Gastrocnemius medialis (tissue), 4 donors: ENCODE measurements around the gene AFAP1L2. TPM values are rescaled to one million over a fixed set of nuclear protein-coding genes. Genes with fewer than 3 reads are reported as not detected.

Source experiments
- ATAC-seq, 2 donors: fragments of 150-250 bp; one replicate each; pipeline ENCODE4 v1.9.1; 2016
- DNase-seq, 2 donors: peaks; one replicate each; pipeline ENCODE4 v3.0.0-alpha.2; 2019
- H3K27ac ChIP-seq, 4 donors: fragments of 200-600 bp; sonication (generic); 1 replicate in 1 of 4; 2 replicates in 3 of 4; pipeline ENCODE4 v1.5.1; 2016 to 2018; ENCODE audit warnings: mild to moderate bottlenecking in 2 of 4, moderate library complexity in 1 of 4
- H3K27me3 ChIP-seq, 3 donors: fragments of 200-600 bp; sonication (generic) in 2 of 3; 1 replicate in 1 of 3; 2 replicates in 2 of 3; pipeline versions ENCODE4 v1.5.1 to v1.6.0; 2016 to 2019; ENCODE audit warnings: mild to moderate bottlenecking in 1 of 3, moderate library complexity in 1 of 3
- H3K36me3 ChIP-seq, 2 donors: fragments of 200-600 bp; sonication (generic) in 1 of 2; one replicate each; pipeline ENCODE4 v1.5.1; 2017 to 2018
- H3K4me1 ChIP-seq, 2 donors: fragments of 200-600 bp; sonication (generic) in 1 of 2; one replicate each; pipeline ENCODE4 v1.5.1; 2016 to 2017; ENCODE audit warnings: mild to moderate bottlenecking in 2 of 2
- H3K4me3 ChIP-seq, 4 donors: fragments of 200-600 bp; sonication (generic) in 3 of 4; 1 replicate in 1 of 4; 2 replicates in 3 of 4; pipeline ENCODE4 v1.5.1; 2016 to 2019; ENCODE audit warnings: mild to moderate bottlenecking in 2 of 4
- H3K9me3 ChIP-seq, 3 donors: fragments of 200-600 bp; sonication (generic) in 2 of 3; 1 replicate in 1 of 3; 2 replicates in 2 of 3; pipeline ENCODE4 v1.5.1; 2016 to 2019
- POLR2A ChIP-seq, 2 donors: fragments of 450-650 bp; IDR thresholded peaks; one replicate each; pipeline ENCODE4 v1.6.1; 2017; ENCODE audit warnings: antibody characterized with exemption in 2 of 2, mild to moderate bottlenecking in 2 of 2, moderate library complexity in 2 of 2
- in situ Hi-C, 4 donors: fragments of 200-750 bp; cut with MboI; loops; one replicate each; pipeline versions ENCODE4 v1.15.0 to v1.8.0; 2017; ENCODE audit warnings: low sequenced_read_pairs in 4 of 4
- intact Hi-C: fragments of 100-400 bp; cut with DNase I; formaldehyde crosslinking; loops from one replicate; pipeline ENCODE4 v1.15.1; 2023; ENCODE audit warnings: low total_unique reads
- total RNA-seq, 4 donors: library from RNA; depleted of rRNA; stranded (reverse); fragments of >200 nt; gene quantifications; one replicate each; pipeline versions ENCODE4 v1.1.0 to v1.2.3, GENCODE V29; 2016
- TF ChIP-seq, protein P1 (sequence below), 5 experiments: fragments of 450-650 bp in 3 of 5; fragments of 200-600 bp in 2 of 5; sonication (generic) in 2 of 5; IDR thresholded peaks in 4 of 5; conservative IDR thresholded peaks in 1 of 5; 1 replicate in 4 of 5; 2 replicates in 1 of 5; pipeline ENCODE4 v1.5.1; 2016 to 2019; ENCODE audit warnings: antibody characterized with exemption in 5 of 5, mild to moderate bottlenecking in 3 of 5, moderate library complexity in 3 of 5

AFAP1L2 gene
- total RNA-seq, 4 donors from 2014 or later, result 1.3 to 3.5 (median 2.1) TPM

DNA sequence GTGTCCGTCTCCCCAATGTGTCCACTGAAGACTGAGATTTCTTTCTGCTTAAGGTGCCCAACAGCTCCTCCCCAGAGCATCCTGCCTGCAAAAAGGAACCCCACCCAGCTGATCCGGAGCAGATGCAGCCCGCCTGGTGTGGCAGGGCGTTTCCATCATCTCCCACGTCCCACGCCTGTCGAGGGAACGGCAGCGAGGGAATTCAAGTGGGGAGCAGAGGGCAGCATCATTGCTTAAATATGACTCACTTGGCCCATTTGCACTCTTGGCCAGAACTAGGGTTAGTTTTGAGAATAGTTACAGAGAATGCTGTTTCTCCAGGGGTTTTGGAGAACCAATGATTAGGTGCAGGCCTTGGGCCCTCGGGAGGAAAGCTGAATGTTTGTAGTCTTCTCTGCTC, 144.5 kb downstream of the AFAP1L2 start:
- Histone ChIP-seq H3K4me1 (peaks cover 0 to 6% of the 10 kb centered on the region in 2 donors), H3K27ac (no peak overlapping the region), H3K27me3 (no peaks in the 10 kb centered on the region), H3K9me3 (no peaks in the 10 kb centered on the region), H3K36me3 (no peaks in the 10 kb centered on the region), H3K4me3 (no peak overlapping the region)
- peak in 1 of 2 donors; percentile 25 for DNase-seq
- no peak for TF ChIP-seq POLR2A (IDR thresholded peaks at IDR 0.05)
- peak; percentile 44 to 64 for ATAC-seq
- intact Hi-C loops (no loop called here), in situ Hi-C loops (no loop called here)

DNA sequence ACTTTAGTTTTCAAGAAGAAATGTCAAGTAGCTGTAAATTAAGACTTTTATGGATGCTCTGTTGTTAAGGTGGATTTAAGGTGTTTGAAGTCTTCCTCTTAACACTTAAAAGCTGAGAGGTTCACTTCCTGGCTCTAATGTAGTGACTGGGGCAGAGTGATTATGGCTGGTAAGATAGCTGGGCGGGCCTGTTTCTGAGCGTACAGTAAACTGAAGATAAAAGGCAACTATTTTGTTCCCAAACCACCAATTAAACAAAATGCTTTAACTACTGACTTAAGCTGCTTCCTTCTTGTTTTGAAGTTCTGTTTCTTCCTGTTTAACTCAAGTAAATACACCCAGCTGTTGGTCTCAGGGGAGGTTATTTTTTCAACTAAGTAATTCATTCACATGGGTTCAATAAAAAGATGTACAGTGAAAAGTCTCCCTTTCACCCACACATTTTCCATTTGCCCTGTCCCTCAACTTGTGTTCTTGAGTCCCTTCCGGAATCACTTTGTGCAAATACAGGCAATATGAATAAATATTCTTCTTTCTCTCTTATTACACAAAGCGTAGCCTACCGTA, 145.9 kb downstream of the AFAP1L2 start:
- Histone ChIP-seq H3K4me1 (peaks cover 0 to 6% of the 10 kb centered on the region in 2 donors), H3K27ac (no peak overlapping the region), H3K9me3 (no peaks in the 10 kb centered on the region), H3K36me3 (no peaks in the 10 kb centered on the region), H3K4me3 (no peak overlapping the region), H3K27me3 (no peaks in the 10 kb centered on the region)
- intact Hi-C loops, result no loop called here
- DNase-seq (no peak), ATAC-seq (no peak)
- TF ChIP-seq, protein P1, sequence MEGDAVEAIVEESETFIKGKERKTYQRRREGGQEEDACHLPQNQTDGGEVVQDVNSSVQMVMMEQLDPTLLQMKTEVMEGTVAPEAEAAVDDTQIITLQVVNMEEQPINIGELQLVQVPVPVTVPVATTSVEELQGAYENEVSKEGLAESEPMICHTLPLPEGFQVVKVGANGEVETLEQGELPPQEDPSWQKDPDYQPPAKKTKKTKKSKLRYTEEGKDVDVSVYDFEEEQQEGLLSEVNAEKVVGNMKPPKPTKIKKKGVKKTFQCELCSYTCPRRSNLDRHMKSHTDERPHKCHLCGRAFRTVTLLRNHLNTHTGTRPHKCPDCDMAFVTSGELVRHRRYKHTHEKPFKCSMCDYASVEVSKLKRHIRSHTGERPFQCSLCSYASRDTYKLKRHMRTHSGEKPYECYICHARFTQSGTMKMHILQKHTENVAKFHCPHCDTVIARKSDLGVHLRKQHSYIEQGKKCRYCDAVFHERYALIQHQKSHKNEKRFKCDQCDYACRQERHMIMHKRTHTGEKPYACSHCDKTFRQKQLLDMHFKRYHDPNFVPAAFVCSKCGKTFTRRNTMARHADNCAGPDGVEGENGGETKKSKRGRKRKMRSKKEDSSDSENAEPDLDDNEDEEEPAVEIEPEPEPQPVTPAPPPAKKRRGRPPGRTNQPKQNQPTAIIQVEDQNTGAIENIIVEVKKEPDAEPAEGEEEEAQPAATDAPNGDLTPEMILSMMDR (IDR thresholded peaks at IDR 0.05 in 4 of 5, conservative IDR thresholded peaks at IDR 0.05 in 1 of 5), result no peak
- TF ChIP-seq POLR2A (IDR thresholded peaks at IDR 0.05), result no peak
- in situ Hi-C loops, result no loop called here

DNA sequence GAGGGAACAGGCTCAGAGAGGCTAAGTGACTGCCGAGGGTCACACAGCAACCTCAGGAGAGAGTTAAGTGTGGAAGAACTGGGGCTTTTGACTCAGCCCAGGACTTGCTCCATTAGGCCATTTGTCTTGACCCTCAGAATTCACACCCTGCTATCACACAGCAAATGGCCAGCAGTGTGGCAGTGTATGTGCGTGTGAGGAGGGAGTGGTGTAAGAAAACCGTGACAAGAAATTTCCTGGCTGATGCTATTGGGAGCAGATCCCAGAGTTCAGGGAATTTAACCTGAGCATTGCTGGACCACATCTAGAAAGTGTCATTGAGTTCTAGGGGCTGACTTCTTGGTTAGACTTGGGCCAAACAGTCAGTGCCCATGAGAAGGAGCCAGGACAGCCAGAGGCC, 146.8 kb downstream of the AFAP1L2 start:
- Histone ChIP-seq H3K9me3 (no peaks in the 10 kb centered on the region), H3K4me1 (peaks cover 0 to 6% of the 10 kb centered on the region in 2 donors), H3K27me3 (no peaks in the 10 kb centered on the region), H3K36me3 (no peaks in the 10 kb centered on the region), H3K27ac (no peak overlapping the region), H3K4me3 (no peak overlapping the region)
- intact Hi-C loops (no loop called here), in situ Hi-C loops (no loop called here)
- ATAC-seq, result no peak
- TF ChIP-seq POLR2A (IDR thresholded peaks at IDR 0.05), result no peak
- TF ChIP-seq, protein P1 (IDR thresholded peaks at IDR 0.05 in 4 of 5, conservative IDR thresholded peaks at IDR 0.05 in 1 of 5), result no peak
- no peak for DNase-seq

DNA sequence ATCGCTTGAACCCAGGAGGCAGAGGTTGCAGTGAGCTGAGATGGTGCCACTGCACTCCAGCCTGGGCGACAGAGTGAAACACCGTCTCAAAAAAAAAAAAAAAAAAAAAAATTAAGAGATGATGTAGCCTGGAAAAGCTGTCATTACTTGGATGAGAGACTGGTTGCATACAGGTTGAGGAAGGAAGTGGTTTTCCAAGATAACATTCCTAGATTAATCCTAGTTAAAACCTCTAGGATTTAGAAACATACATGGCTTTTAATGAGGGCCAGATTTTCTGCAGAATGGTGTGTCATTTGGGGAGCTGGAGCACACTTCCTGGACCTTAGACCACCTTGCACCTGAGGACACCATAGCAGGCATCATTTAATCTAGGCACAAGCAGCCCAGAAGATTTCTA, 147.5 kb downstream of the AFAP1L2 start:
- no peaks in the 10 kb centered on the region for H3K36me3 ChIP-seq
- intact Hi-C loops (no loop called here), in situ Hi-C loops (no loop called here)
- no peaks in the 10 kb centered on the region for H3K9me3 ChIP-seq
- TF ChIP-seq, protein P1 (IDR thresholded peaks at IDR 0.05 in 4 of 5, conservative IDR thresholded peaks at IDR 0.05 in 1 of 5), result no peak
- TF ChIP-seq POLR2A (IDR thresholded peaks at IDR 0.05), result no peak
- DNase-seq, result no peak
- peaks cover 0 to 6% of the 10 kb centered on the region in 2 donors for H3K4me1 ChIP-seq
- no peak overlapping the region for H3K27ac ChIP-seq
- ATAC-seq, result no peak
- no peak overlapping the region for H3K4me3 ChIP-seq
- no peaks in the 10 kb centered on the region for H3K27me3 ChIP-seq

DNA sequence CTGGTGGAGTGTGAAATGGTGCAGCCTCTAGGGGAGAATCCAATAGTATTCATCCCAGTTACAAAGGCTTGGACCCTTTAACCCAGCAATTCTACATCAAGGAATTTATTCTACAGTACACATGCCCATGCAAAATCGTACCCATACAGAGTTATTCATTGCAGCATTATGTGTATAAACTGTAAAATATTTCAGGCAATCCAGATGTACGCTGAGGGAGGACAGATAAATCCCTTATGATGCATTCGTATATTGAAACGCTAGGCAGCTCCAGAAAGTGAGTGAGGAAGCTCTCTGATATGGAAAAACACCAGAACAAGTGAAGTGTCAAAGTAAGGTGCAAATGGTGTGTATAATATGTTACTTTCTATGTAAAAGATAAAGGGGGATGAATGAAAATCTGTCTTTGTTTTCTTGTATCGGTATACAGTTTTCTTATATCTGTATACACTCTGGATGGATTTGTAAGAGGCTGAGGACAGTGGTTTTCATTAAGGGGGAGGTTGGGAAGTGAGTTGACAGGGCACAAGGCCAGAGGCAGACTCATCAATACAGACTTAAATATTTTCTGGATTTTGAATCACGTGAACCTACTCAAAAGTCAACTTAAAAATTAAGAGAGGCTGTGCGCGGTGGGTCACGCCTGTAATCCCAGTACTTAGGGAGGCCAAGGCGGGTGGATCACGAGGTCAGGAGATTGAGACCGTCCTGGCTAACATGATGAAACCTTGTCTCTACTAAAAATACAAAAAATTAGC, 148.1 kb downstream of the AFAP1L2 start:
- Histone ChIP-seq H3K36me3 (no peaks in the 10 kb centered on the region), H3K27ac (no peak overlapping the region), H3K9me3 (no peaks in the 10 kb centered on the region), H3K4me3 (no peak overlapping the region), H3K27me3 (no peaks in the 10 kb centered on the region), H3K4me1 (peaks cover 0 to 6% of the 10 kb centered on the region in 2 donors)
- TF ChIP-seq, protein P1 (IDR thresholded peaks at IDR 0.05 in 4 of 5, conservative IDR thresholded peaks at IDR 0.05 in 1 of 5), result no peak
- TF ChIP-seq POLR2A (IDR thresholded peaks at IDR 0.05), result no peak
- ATAC-seq (no peak), DNase-seq (no peak)
- in situ Hi-C loops, result no loop called here
- intact Hi-C loops, result no loop called here
